SK-N-DZ (cell line): ENCODE results near the gene ESRRA.
A peak's percentile ranks its signal among the peaks of the same experiment; 100 is the strongest.
"Not testable (repeated sequence)": the region's sequence is repeated elsewhere in the genome, so short reads cannot be mapped to it uniquely, and the experiment has no call there.

ENCODE experiments used
- DNase-seq: peaks from one replicate; pipeline ENCODE4 v3.0.0-alpha.2; 2015; ENCODE audit warnings: low spot score

The ESRRA gene

GRCh38 chr11:64313491-64314145 is 8.3 kb downstream of the ESRRA start:
- DNase-seq = no peak

- no peak for DNase-seq
Measured at GRCh38 chr11:64314146-64314804, 9.0 kb downstream of the ESRRA start.

- no peak for DNase-seq
Measured at GRCh38 chr11:64314805-64315561, 9.7 kb downstream of the ESRRA start.

- not testable (repeated sequence) for DNase-seq
Measured at GRCh38 chr11:64315667-64316526, 10.6 kb downstream of the ESRRA start.

GRCh38 chr11:64316672-64317324 is 11.5 kb downstream of the ESRRA start:
- DNase-seq = peak; percentile 35

GRCh38 chr11:64317325-64317960 is 12.1 kb downstream of the ESRRA start, which contains the start of gene TRMT112:
Gene TRMT112, minus strand, starts transcription at chr11:64317559. Its CDS starts 33 bp downstream, at chr11:64317526.
- peak; percentile 99 for DNase-seq

GRCh38 chr11:64317961-64318765 is 12.8 kb downstream of the ESRRA start, which contains the start of gene PRDX5:
Gene PRDX5, plus strand, starts transcription at chr11:64318121. Its CDS starts 95 bp downstream, at chr11:64318216.
- peak; percentile 96 for DNase-seq

- DNase-seq = no peak
Measured at GRCh38 chr11:64318766-64319761, 13.7 kb downstream of the ESRRA start.

GRCh38 chr11:64320556-64320955 is 15.2 kb downstream of the ESRRA start:
- no peak for DNase-seq

- DNase-seq = no peak
Measured at GRCh38 chr11:64321026-64321425, 15.7 kb downstream of the ESRRA start.

GRCh38 chr11:64321533-64321932 is 16.2 kb downstream of the ESRRA start:
- DNase-seq = no peak

- DNase-seq = no peak
Measured at GRCh38 chr11:64322925-64323260, 17.6 kb downstream of the ESRRA start.

GRCh38 chr11:64323373-64323772 is 18.0 kb downstream of the ESRRA start:
- no peak for DNase-seq

GRCh38 chr11:64323984-64324383 is 18.7 kb downstream of the ESRRA start:
- not testable (repeated sequence) for DNase-seq

GRCh38 chr11:64324692-64325469 is 19.6 kb downstream of the ESRRA start:
- no peak for DNase-seq

GRCh38 chr11:64327375-64327774 is 22.1 kb downstream of the ESRRA start:
- DNase-seq = no peak

- DNase-seq = no peak
Measured at GRCh38 chr11:64327993-64328392, 22.7 kb downstream of the ESRRA start.

- no peak for DNase-seq
Measured at GRCh38 chr11:64330888-64331287, 25.6 kb downstream of the ESRRA start.
